Measurements from ENCODE around the gene CNTF.

DNA sequence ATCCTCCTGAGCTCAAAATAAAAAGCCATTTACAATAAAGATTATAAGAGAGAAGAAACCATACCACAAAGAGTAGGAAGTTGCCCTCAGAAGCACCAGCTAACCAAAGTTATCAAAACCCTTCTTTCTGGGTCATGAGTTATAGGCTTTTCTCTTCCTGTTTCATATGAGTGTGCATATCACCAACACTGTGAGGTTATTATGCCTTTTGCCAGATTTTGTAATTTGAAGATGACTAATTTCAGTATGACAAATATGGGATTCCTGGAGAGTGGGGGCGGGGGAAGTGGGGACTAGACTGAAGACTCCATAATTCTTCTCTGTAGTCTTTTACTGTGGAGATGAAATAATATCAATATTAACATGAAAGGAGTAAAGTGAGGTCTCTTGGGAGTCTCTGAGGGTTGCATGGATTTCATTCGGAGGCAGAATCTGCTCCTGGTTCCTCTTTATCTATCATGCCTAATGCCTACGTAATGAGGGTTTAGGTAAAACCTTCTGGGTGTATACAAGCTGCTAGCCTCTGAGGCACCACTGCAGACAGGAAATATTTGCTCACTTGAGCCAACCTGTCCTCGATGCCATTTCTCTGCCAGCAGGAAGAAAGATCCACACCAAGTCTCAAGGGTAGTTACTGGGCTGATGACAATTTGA lies 48.9 kb upstream of the CNTF start:
- TF ChIP-seq, protein P1, sequence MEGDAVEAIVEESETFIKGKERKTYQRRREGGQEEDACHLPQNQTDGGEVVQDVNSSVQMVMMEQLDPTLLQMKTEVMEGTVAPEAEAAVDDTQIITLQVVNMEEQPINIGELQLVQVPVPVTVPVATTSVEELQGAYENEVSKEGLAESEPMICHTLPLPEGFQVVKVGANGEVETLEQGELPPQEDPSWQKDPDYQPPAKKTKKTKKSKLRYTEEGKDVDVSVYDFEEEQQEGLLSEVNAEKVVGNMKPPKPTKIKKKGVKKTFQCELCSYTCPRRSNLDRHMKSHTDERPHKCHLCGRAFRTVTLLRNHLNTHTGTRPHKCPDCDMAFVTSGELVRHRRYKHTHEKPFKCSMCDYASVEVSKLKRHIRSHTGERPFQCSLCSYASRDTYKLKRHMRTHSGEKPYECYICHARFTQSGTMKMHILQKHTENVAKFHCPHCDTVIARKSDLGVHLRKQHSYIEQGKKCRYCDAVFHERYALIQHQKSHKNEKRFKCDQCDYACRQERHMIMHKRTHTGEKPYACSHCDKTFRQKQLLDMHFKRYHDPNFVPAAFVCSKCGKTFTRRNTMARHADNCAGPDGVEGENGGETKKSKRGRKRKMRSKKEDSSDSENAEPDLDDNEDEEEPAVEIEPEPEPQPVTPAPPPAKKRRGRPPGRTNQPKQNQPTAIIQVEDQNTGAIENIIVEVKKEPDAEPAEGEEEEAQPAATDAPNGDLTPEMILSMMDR (IDR thresholded peaks at IDR 0.05) = no peak
- TF ChIP-seq POLR2AphosphoS5 (IDR thresholded peaks at IDR 0.05) = peak; percentile 52
- TF ChIP-seq POLR2A (IDR thresholded peaks at IDR 0.05) = no peak

All from gastroesophageal sphincter (tissue), 3 donors.